GM18498 (cell line): ENCODE measurements around the gene TMEM254.
"Not testable (repeated sequence)": the region's sequence is repeated elsewhere in the genome, so short reads cannot be mapped to it uniquely, and the experiment has no call there.

Source experiments
- ATAC-seq: cut with Tn5 transposase; IDR thresholded peaks from one replicate; pipeline ENCODE4 v1.9.1; 2021; ENCODE audit warnings: mild to moderate bottlenecking, moderate library complexity; ENCODE audit not compliant: unreplicated experiment

TMEM254 gene

DNA sequence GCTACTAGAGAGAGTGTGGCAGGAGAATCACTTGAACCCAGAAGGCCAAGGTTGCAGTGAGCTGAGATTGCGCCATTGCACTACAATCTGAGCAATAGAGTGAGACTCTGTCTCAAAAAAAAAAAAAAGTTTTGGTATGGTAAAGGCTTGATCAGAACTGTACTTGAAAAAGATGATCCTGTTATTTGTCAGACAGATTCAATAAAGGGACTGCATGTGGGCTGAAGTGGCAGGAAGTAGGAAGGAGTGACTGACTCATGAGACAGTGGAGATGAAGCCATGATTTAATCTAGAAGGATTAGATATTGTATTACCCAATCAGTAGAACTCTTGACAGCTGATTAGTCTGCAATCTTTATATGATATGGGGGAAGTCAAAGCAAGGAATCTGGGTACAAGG lies 2.7 kb upstream of the TMEM254 start:
- ATAC-seq, result no peak

DNA sequence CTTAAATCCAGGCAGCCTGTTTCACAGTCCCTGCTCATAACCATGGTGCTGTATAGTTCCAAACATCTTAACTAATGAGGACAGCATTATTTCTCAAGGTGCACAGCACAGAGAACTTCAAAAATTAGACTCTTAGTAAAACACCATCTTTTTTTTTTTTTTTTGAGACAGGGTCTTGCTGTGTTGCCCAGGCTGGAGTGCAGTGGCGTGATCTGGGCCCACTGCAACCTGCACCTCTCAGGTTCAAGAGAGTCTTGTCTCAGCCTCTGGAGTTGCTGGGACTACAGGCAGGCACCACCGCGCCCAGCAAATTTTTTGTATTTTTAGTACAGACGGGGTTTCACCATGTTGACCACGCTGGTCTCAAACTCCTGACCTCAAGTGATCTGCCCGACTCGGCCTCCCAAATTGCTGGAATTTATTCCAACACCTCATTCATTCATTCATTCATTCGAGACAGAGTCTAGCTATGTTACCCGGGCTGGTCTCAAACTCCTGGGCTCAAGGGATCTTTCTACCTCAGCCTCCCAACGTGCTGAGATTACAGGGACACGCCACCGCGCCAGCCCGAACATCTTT lies 507 bp upstream of the TMEM254 start:
- no peak for ATAC-seq

DNA sequence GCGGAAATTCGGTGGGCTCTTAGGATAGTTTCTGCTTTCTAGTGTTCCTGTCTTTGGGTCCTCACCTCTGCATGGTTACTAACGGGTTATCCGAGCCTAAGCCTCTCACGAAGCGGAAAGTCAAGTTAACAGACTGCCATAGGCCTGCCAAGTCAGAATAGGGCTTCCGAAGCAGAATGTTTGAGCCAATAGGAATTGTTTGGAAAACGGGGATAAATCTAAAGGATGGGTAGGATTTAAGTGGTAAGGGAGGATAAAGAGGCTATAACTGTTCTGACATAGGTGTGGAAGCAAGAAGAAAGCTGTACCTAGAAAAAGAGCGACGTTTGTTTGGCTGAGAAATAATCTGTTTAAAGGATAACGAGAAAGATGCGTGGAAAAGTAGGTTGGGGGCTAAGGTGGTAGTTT lies 851 bp downstream of the TMEM254 start:
- no peak for ATAC-seq

DNA sequence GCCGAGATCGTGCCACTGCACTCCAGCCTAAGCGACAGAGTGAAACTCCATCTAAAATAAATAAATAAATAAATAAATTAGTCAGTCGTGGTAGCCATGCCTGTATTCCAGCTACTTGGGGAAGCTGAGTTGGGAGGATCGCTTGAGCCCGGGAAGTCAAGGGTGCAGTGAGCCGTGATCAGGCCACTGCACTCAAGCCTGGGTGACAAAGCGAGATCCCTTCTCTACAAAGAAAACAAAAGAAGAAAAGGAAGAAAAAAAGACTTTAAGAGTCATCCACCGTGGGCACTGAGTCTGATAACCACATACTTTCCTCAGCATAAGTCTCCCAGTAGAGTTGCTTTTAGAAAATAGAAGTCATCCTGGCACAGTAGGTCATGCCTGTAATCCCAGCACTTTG lies 2.6 kb downstream of the TMEM254 start:
- ATAC-seq, result no peak

DNA sequence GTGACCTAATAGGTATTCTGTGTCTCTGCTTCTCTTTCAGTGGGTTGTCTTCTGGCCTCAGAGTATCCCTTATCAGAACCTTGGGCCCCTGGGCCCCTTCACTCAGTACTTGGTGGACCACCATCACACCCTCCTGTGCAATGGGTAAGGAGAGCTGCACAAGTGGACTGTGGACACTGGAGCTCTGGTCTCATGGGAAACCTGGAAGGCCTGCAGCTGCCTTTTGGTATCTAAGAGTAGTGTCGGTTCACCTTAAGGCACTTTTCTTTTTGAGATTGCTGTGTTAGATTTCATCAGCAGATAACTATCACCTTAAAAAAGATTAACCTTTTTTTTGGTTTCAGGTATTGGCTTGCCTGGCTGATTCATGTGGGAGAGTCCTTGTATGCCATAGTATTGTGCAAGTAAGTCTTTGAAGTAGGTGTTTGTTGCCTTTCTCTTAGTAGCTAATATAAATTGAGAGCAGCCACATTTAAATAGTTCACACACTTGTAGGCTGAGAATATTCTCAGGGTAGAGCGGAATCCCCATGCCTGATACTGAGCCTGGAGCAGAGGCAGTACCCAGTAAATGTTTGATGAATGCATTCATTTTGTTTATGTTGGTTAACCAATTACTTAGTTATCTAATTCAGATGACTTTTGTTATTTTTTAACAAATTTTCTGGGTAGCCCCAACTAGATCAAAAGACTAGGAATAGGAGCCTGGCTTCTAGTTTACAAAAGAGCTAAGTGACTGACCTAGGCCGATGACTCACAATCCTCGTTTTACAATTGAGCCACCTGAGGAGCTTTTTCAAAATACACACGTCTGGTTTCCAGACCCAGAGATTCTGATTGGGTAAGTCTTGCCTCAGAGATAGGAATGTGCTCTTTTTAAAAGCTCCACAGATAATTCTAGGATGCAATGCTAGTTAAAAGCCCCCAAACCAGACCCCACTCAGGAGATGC lies 3.6 kb downstream of the TMEM254 start:
- ATAC-seq, result no peak

DNA sequence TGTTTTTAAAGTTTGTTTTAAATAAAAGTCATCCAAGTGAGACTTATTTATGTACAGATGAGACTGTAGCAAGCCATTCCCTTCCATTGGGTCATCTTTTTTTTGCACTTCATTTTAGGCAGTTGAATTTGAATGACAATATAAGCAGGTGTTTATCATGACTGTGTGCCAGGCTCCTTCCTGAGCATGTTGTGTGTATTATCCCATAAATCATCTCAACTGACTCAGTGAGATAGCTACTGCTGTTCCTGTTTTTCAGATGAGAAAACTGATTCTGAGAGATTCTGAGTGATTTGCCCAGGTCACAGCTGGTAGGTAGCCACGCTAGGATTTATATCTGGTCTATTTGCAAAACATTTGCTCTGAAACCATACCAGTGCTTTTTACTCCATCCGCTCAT lies 11.7 kb downstream of the TMEM254 start:
- no peak for ATAC-seq

DNA sequence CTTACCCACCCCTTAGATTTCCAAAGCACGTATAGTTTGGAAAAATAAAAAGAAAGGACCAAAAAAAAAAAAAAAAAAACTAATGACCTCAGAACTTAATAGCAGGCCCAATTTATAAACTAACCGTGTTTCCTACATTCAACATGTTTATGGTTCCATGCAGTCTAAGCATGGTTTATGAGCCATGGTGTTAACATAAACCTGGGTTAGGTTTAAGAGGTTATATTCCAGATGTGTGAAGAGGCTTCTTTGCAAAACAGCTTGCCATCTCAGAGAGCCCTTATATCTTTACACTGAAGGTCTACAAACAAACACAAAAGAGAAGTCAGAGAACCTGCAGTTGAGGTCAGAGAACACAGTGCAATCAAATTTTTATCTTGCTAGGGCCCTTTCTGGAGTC lies 15.8 kb downstream of the TMEM254 start:
- ATAC-seq, result no peak

DNA sequence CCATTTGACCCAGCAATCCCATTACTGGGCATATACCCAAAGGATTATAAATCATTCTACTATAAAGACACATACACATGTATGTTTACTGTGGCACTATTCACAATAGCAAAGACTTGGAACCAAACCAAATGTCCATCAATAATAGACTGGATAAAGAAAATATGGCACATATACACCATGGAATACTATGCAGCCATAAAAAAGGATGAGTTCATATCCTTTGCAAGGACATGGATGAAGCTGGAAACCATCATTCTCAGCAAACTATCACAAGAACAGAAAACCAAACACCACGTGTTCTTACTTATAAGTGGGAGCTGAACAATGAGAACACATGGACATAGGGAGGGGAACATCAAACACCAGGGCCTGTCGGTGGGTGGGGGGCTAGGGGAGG lies 19.8 kb downstream of the TMEM254 start:
- ATAC-seq, result not testable (repeated sequence)

DNA sequence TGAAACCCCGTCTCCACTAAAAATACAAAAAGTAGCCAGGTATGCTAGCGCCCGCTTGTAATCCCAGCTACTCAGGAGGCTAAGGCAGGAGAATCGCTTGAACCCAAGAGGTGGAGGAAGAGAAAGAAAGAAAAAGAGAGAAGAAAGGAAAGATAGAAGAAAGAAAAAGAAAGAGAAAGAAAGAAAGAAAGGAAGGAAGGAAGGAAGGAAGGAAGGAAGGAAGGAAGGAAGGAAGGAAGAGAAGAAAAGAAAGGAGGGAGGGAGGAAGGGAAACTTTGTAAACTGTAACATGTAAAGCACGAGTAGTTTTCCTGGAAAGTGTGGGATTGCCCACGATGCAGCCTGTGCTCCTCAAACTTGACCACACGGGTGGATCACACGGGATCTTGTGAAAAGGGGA lies 20.8 kb downstream of the TMEM254 start:
- ATAC-seq, result not testable (repeated sequence)

DNA sequence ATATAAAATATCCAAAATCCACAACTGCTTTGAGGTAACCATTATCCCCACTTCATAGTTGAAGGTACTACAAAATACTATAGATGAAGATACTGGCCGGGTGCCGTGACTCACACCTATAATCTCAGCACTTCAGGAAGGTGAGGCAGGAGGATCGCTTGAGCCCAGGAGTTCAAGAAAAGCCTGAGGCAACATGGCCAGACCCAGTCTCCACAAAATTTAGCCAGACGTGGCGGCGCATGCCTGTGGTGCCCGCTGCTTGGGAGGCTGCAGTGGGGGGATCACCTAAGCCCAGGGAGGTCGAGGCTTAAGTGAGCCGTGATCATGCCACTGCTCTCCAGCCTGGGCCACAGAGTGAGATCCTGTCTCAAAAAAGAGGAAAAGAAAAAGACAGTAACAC lies 21.7 kb downstream of the TMEM254 start:
- no peak for ATAC-seq

DNA sequence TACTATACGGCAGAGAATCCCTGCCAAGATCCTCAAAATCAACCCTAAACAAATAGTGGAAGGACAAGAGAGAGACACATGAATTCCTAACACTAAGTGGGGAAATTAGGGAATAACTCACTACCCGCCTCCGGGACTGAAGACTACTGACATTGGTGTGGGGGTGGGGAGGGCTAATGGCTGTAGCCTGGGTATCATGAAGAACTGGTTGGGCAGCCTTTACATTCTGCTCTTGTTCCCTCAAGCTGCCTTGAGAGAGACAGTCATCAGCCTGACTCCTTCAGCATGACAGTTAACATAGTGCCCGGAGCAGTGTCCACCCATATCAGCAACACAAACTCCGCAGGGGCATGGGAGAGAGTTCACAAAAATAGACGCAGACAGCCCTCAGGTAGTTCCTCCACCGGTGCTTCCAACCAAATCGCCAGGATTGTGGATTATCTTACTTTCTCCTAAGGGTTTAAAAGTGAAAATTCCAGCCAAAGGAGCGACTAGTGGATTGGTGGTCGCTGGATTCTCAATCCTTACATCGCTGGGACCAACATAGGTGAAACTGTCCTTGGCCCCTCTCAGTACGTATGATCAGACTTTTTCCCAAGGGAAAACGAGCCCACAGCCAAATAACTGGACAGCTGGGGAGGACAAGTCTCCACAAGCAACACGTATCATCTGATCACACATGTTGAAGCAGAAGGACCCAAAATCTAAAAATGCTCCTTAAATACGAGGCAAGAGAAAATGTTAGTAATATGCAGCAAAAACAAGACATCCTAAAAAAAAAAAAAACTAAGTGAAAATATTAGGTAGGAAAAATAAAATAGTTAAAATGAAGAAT lies 22.6 kb downstream of the TMEM254 start:
- no peak for ATAC-seq

DNA sequence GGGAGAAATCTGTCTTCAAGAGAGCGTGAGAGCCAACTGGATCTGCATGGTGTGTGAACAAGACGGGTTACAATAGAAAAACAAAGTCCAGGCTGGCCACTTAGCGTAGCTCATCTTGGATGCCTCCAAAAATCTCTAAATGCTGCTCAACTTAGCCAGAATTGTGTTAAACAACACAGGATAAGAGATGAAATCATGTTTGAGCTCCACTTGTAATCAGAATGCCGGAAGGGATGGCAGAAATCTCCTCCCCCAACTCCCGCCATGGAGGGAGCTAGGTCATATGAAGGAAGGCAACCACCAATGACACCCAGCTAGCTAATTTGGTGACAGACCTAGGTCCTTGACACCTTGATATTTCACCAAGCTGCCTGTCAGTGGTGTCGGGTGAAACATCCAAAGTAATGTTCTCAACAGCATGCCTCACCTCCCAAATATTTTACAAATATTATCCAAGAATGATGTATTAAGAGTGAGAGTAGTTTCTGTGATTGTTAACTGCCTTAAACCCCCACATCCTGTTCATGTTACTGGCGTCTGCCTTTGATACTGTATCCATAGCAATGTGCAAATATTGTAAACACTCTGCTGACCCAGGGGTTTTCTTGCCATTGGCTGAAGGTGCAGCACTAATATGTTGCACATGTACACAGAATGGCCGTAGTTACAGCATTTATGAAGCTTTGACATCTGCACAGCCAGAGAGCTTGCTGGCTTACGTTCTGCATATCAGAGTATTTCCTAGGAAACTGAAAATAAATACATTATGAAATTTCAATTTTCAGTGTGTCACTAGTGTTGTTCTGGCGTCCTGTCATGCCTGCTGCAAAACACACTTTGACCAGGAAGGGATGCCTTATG lies 25.8 kb downstream of the TMEM254 start:
- peak; percentile 76 for ATAC-seq

DNA sequence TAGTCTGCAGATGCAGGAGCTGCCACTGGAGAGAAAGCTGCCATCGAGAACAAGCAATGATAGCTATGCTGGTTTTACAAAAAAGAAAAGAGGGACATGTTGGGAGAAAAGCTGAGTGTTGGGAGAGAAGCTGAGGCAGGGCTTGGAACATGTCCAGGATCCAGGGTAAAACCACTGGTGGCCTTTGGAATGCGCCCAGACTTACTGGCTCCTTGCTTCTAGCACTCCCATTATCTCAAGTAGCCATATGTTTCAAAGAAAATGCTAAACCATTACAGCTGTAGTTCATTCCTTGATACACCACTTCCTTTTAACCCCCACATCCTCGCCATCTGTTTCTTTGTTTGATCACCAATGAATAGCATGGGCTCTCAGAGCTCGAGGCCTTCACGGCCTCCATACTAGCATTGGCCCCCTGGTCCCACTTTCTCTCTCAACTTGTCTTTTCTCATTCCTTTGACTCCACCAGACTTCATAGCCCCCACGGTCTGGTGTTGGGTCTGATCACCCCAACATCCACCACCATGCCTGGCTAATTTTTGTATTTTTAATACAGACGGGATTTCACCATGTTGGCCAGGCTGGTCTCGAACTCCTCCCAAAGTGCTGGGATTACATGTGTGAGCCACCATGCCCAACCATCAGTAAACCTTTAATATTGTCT lies 30.2 kb downstream of the TMEM254 start:
- no peak for ATAC-seq

DNA sequence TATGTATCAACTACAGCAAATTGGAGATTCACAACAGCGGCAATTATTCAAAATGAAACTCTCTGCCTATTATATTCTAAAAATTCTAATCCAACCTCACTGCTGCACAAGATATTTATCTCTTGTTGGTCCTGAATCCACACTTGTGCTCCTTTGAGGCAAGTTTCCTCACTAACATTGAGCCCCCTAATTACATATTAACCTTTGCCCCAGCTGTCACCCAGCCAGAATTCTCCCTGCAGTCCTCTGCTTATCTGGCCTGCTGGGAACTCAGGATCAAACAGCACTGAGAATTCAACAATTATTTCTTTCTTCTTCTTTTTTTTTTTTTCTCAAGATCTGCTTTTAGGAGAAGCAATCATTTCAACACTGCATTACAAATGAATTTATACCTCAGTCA lies 32.5 kb downstream of the TMEM254 start:
- ATAC-seq, result no peak

DNA sequence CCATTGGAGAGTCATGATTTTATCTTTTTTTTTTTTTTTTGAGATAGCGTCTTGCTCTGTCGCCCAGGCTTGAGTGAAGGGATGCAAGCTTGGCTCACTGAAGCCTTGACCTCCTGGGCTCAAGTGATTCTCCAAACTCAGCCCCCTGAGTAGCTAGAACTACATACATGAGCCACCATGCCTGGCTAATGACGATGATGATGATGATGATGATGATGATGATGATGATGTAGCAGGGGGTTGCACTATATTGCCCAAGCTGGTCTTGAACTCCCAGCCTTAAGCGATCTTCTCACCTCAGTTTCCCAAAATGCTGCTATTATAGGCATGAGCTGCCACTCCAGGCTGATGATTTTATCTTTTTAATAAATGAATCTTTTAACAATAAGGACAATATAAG lies 40.2 kb downstream of the TMEM254 start:
- no peak for ATAC-seq

DNA sequence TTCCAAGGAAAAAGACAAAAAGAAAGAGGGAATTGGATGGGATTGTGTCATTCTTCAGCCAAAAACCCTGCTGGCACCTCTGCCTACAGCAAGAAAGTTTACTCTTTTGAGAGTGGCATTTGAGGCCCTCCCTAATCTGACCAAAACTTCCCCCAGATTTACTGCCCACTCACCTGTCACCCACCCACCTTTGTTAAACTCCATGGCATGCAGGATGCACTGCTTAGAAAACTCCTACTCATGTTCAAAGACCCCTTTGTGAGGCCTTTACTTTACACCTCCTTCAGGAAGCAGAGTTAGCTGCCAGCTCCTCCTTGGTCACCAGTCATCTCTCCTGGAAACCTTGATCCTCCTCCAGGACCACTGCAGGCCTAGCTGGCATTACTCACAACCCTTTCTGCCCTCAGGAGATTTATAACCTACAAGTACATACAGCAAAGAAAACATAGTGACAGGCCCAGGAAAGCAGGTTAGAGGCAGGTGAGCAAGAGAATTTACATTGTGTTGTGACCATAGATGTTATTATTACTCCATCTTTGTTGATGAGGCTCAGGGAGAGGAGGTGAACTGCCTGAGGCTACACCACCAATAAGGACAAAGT lies 43.7 kb downstream of the TMEM254 start:
- ATAC-seq, result no peak

DNA sequence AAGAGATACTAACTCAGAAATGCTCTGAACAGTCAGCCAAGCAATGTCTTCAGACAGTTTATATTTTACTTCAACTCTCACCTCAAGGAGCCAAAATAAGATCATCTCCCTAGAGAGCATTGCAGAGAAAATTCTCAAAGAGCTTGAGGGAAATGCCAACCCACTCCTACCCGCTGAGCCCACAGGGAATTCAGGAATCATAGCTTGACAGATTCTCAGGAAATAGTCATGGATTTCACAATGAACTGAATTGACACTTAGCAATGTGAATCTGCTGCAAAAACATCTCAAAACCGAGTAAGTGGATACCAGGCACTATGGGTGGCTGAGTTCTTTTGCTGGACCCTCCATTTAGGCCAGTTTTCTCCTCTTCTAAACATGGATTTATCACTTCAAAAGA lies 44.3 kb downstream of the TMEM254 start:
- no peak for ATAC-seq

DNA sequence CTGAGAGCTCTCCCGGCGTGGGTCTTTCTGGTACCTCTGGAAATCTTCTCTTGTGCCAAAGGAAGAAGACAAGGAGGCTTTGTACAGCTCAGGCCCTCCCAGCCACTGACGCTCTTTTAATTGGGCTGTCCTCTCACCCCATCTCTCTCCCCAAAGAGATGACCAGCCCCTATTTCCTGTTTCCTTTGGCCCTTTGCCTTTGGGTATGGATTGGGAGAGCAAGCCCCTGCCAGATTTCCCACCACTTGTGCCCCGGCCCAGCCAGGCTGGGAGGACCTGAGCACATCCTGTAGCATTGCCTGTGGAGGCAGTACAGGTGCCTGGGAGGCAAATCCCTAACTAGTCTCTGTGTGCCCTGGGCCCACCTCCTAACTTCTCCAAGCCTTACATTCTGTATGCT lies 48.4 kb downstream of the TMEM254 start:
- ATAC-seq, result no peak

DNA sequence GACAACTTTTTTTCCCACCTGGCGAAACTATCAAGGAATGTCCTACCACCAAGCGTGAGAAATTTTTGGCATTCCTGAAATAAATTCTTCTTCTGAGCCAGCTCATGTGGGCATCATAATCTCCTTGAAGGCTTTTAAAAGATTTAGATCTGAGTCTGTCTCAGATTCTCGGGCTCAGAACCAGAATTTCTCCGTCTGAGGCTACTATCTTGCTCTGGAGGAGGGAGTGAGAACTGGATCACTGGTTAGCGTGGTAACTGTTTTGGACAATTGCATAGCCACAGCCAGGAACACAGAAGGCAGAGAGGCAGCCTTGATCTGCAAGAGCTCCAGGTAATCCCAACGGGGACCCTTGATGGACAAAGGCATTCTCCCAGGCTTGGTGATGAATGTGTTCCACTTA lies 53.0 kb downstream of the TMEM254 start:
- ATAC-seq, result no peak
